Small intestine (tissue), 7 donors: ENCODE measurements around the gene C11orf91. TPM values are rescaled to one million over a fixed set of nuclear protein-coding genes. Genes with fewer than 3 reads are reported as not detected.

Source experiments
- DNase-seq, 2 donors: peaks; one replicate each; pipeline versions ENCODE4 v3.0.0 to v3.0.0-alpha.2; 2013
- FAIRE-seq: peaks from 2 replicates; lab custom pipeline; 2012; peaks lifted over from hg19 to GRCh38; lab: Jason Lieb, UNC
- H3K27ac ChIP-seq, 3 donors: one replicate each; pipeline ENCODE4 v1.5.1; 2013; ENCODE audit warnings: low read length in 2 of 3, mild to moderate bottlenecking in 2 of 3, control low read depth in 1 of 3, inconsistent platforms in 1 of 3, low read depth in 1 of 3, moderate library complexity in 1 of 3
- H3K27me3 ChIP-seq, 3 donors: one replicate each; pipeline ENCODE4 v1.6.1; 2013; ENCODE audit warnings: low read length in 3 of 3, inconsistent platforms in 1 of 3; ENCODE audit not compliant: control insufficient read depth in 3 of 3, insufficient read depth in 3 of 3
- H3K36me3 ChIP-seq, 3 donors: one replicate each; pipeline ENCODE4 v1.6.1; 2013; ENCODE audit warnings: low read length in 3 of 3, inconsistent platforms in 1 of 3, low read depth in 1 of 3, mild to moderate bottlenecking in 1 of 3, moderate library complexity in 1 of 3; ENCODE audit not compliant: control insufficient read depth in 3 of 3, insufficient read depth in 2 of 3
- H3K4me1 ChIP-seq, 3 donors: one replicate each; pipeline ENCODE4 v1.6.1; 2013; ENCODE audit warnings: low read length in 2 of 3, inconsistent platforms in 1 of 3, low read depth in 1 of 3, mild to moderate bottlenecking in 1 of 3, moderate library complexity in 1 of 3; ENCODE audit not compliant: control insufficient read depth in 3 of 3, insufficient read depth in 2 of 3
- H3K4me3 ChIP-seq, 3 donors: one replicate each; pipeline ENCODE4 v1.5.1; 2013; ENCODE audit warnings: low read length in 3 of 3, control low read depth in 1 of 3, inconsistent platforms in 1 of 3, low read depth in 1 of 3, mild to moderate bottlenecking in 1 of 3, moderate library complexity in 1 of 3
- H3K9me3 ChIP-seq, 2 donors: one replicate each; pipeline ENCODE4 v1.6.1; 2013; ENCODE audit warnings: low read depth in 1 of 2, low read length in 1 of 2; ENCODE audit not compliant: control insufficient read depth in 2 of 2, insufficient read depth in 1 of 2
- WGBS, 3 donors: extraction: QIAGEN DNeasy Blood & Tissue Kit; methylation state at CpG; one replicate each; pipeline ENCODE4 v1.1.7; 2013; 5-methylcytosine and 5-hydroxymethylcytosine counted together
- polyA plus RNA-seq, 4 donors: library from polyadenylated mRNA; stranded (reverse) in 3 of 4; unstranded in 1 of 4; fragments of 200-250 nt in 3 of 4; fragments of 120-200 nt in 1 of 4; gene quantifications; one replicate each; pipeline versions ENCODE4 v1.2.1 to v1.2.3, GENCODE V29; 2013
- donor health status: healthy with polysubstance abuse.
- donor health status: control.
- donor health status: control.
- donor health status: Bipolar disorder and iron deficiency.
- donor health status: healthy.

C11orf91 gene
- polyA plus RNA-seq, 4 donors = not detected

- FAIRE-seq = no peak
- H3K9me3 ChIP-seq = peaks cover 0 to 5% of the 10 kb centered on the region in 2 donors
- 45 to 61% (median 49%) methylated on average over 8 of the region's 8 CpGs for WGBS, 3 donors
- H3K4me1 ChIP-seq = peaks cover 3 to 26% (median 5%) of the 10 kb centered on the region in 3 donors
- no peaks in the 10 kb centered on the region for H3K27me3 ChIP-seq
- peak in 1 of 2 donors; percentile 30 for DNase-seq
- peak overlapping the region in 2 of 3 donors; percentile 54 to 90 for H3K27ac ChIP-seq
- H3K36me3 ChIP-seq = no peaks in the 10 kb centered on the region
- no peak overlapping the region for H3K4me3 ChIP-seq
These were observed 10.1 kb downstream of the C11orf91 start for GRCh38 chr11:33690290-33691065.

GRCh38 chr11:33689501-33689900 is 11.1 kb downstream of the C11orf91 start:
- FAIRE-seq (no peak), DNase-seq (no peak)
- WGBS, 3 donors = 86 to 97% (median 96%) methylated on average over 8 of the region's 8 CpGs
- peaks cover 0 to 5% of the 10 kb centered on the region in 2 donors for H3K9me3 ChIP-seq
- no peaks in the 10 kb centered on the region for H3K27me3 ChIP-seq
- peaks cover 3 to 26% (median 5%) of the 10 kb centered on the region in 3 donors for H3K4me1 ChIP-seq
- peak overlapping the region in 1 of 3 donors; percentile 90 for H3K27ac ChIP-seq
- no peak overlapping the region for H3K4me3 ChIP-seq
- H3K36me3 ChIP-seq = no peaks in the 10 kb centered on the region

GRCh38 chr11:33689085-33689484 is 11.5 kb downstream of the C11orf91 start:
- Histone ChIP-seq H3K4me1 (peaks cover 3 to 26% (median 5%) of the 10 kb centered on the region in 3 donors), H3K36me3 (no peaks in the 10 kb centered on the region), H3K4me3 (no peak overlapping the region), H3K27me3 (no peaks in the 10 kb centered on the region), H3K9me3 (peaks cover 0 to 5% of the 10 kb centered on the region in 2 donors), H3K27ac (peak overlapping the region in 1 of 3 donors; percentile 90)
- DNase-seq = no peak
- FAIRE-seq = no peak
- WGBS, 3 donors = 78 to 88% (median 85%) methylated on average over 4 of the region's 4 CpGs

GRCh38 chr11:33687733-33688479 is 12.7 kb downstream of the C11orf91 start:
- WGBS, 3 donors = 45 to 54% (median 48%) methylated on average over 2 of the region's 2 CpGs
- Histone ChIP-seq H3K9me3 (peaks cover 0 to 5% of the 10 kb centered on the region in 2 donors), H3K4me1 (peaks cover 3 to 25% (median 5%) of the 10 kb centered on the region in 3 donors), H3K27ac (no peak overlapping the region), H3K4me3 (no peak overlapping the region), H3K36me3 (no peaks in the 10 kb centered on the region), H3K27me3 (peaks cover 0 to 1% (median 0%) of the 10 kb centered on the region in 3 donors)
- peak; percentile 57 to 70 for DNase-seq
- no peak for FAIRE-seq

- H3K27me3 ChIP-seq = peaks cover 0 to 3% (median 0%) of the 10 kb centered on the region in 3 donors
- WGBS, 3 donors = 71 to 88% (median 74%) methylated on average over 3 of the region's 3 CpGs
These were observed 15.5 kb downstream of the C11orf91 start for GRCh38 chr11:33685082-33685481.

GRCh38 chr11:33684003-33684706 is 16.5 kb downstream of the C11orf91 start:
- 72 to 78% (median 78%) methylated on average over 5 of the region's 5 CpGs for WGBS, 3 donors
- peaks cover 0 to 5% of the 10 kb centered on the region in 2 donors for H3K9me3 ChIP-seq
- FAIRE-seq (no peak), DNase-seq (no peak)
- no peak overlapping the region for H3K4me3 ChIP-seq
- no peaks in the 10 kb centered on the region for H3K36me3 ChIP-seq
- H3K27ac ChIP-seq = no peak overlapping the region
- no peaks in the 10 kb centered on the region for H3K4me1 ChIP-seq
- H3K27me3 ChIP-seq = peaks cover 0 to 3% (median 0%) of the 10 kb centered on the region in 3 donors

More at GRCh38 chr11:33685082-33685481, 15.5 kb downstream of the C11orf91 start:
- H3K9me3 ChIP-seq = peaks cover 0 to 5% of the 10 kb centered on the region in 2 donors
- no peak for DNase-seq
- H3K27ac ChIP-seq = no peak overlapping the region
- H3K4me3 ChIP-seq = no peak overlapping the region
- H3K4me1 ChIP-seq = no peaks in the 10 kb centered on the region
- FAIRE-seq = no peak
- no peaks in the 10 kb centered on the region for H3K36me3 ChIP-seq

GRCh38 chr11:33682446-33682845 is 18.2 kb downstream of the C11orf91 start:
- Histone ChIP-seq H3K4me3 (no peak overlapping the region), H3K36me3 (no peaks in the 10 kb centered on the region), H3K27me3 (peaks cover 0 to 3% (median 0%) of the 10 kb centered on the region in 3 donors), H3K4me1 (no peaks in the 10 kb centered on the region), H3K9me3 (peaks cover 0 to 2% of the 10 kb centered on the region in 2 donors), H3K27ac (no peak overlapping the region)
- WGBS, 3 donors = 85 to 89% (median 89%) methylated on average over 4 of the region's 4 CpGs
- DNase-seq = no peak
- FAIRE-seq = no peak

- no peaks in the 10 kb centered on the region for H3K4me1 ChIP-seq
- WGBS, 3 donors = 84 to 93% (median 87%) methylated on average over 3 of the region's 3 CpGs
- H3K27ac ChIP-seq = no peak overlapping the region
- no peak overlapping the region for H3K4me3 ChIP-seq
- no peak for FAIRE-seq
- peaks cover 0 to 3% (median 0%) of the 10 kb centered on the region in 3 donors for H3K27me3 ChIP-seq
- no peaks in the 10 kb centered on the region for H3K9me3 ChIP-seq
- H3K36me3 ChIP-seq = no peaks in the 10 kb centered on the region
- no peak for DNase-seq
These were observed 18.6 kb downstream of the C11orf91 start for GRCh38 chr11:33682019-33682418.
